GM12878 (cell line): Measurements from ENCODE around the gene PRKCE. TPM values are rescaled to one million over a fixed set of nuclear protein-coding genes. Genes with fewer than 3 reads are reported as not detected.

Source experiments
- ATAC-seq: fragments of 200-7000 bp; cut with Tn5 transposase; 3 replicates; pipeline ENCODE4 v1.9.1; 2020; ENCODE audit warnings: mild to moderate bottlenecking, moderate library complexity
- BruUV-seq: library from RNA; stranded (reverse); fragments of 400-500 nt; replicated peaks from 2 replicates; lab custom pipeline; 2021; lab: Mats Ljungman, UMichigan
- CTCF ChIA-PET: fragments of 300-600 bp; sonication (Branson Sonifier 250); formaldehyde crosslinking; extraction: SDS; loops from one replicate; lab custom pipeline; 2021; ENCODE audit warnings: inconsistent platforms; lab: Yijun Ruan, JAX
- POLR2A ChIA-PET: fragments of 350-600 bp; formaldehyde crosslinking; extraction: SDS; loops from one replicate; lab custom pipeline; 2021; ENCODE audit warnings: inconsistent platforms; lab: Charles Lee
- RAD21 ChIA-PET: fragments of 300-600 bp; sonication (Branson Sonifier 250); formaldehyde crosslinking; loops from one replicate; lab custom pipeline; 2023; ENCODE audit warnings: antibody characterized with exemption; ENCODE audit not compliant: unreplicated experiment; lab: Charles Lee
- SMC1A ChIA-PET: fragments of 300-600 bp; sonication (Branson Sonifier 250); formaldehyde crosslinking; loops from one replicate; lab custom pipeline; 2023; ENCODE audit not compliant: unreplicated experiment, uncharacterized antibody; lab: Charles Lee
- DNase-seq: peaks from one replicate; pipeline ENCODE4 v3.0.0-alpha.2; 2011; ENCODE audit warnings: low read depth, low spot score
- FAIRE-seq: peaks from 3 replicates; lab custom pipeline; 2011; peaks lifted over from hg19 to GRCh38; lab: Jason Lieb, UNC
- H2AFZ ChIP-seq: 2 replicates; pipeline ENCODE4 v1.6.0; 2011; ENCODE audit warnings: low read depth, low read length, control low read depth; ENCODE audit not compliant: control insufficient read depth
- H3K27ac ChIP-seq: 2 replicates; pipeline ENCODE4 v1.5.1; 2011; ENCODE audit warnings: control low read depth; ENCODE audit not compliant: control insufficient read depth, insufficient read depth
- H3K27me3 ChIP-seq, 2 experiments: replicated peaks in 1 of 2; 2 replicates each; pipeline versions ENCODE4 v1.6.0 to v1.6.1; 2011; ENCODE audit warnings: low read length in 1 of 2; ENCODE audit not compliant: control insufficient read depth in 2 of 2, insufficient read depth in 2 of 2
- H3K36me3 ChIP-seq, 2 experiments: 2 replicates each; pipeline ENCODE4 v1.5.1; 2011; ENCODE audit warnings: low read length in 1 of 2; ENCODE audit not compliant: control insufficient read depth in 2 of 2, insufficient read depth in 2 of 2
- H3K4me1 ChIP-seq: 2 replicates; pipeline ENCODE4 v1.6.1; 2011; ENCODE audit warnings: mild to moderate bottlenecking, low read length, moderate library complexity, mixed read lengths; ENCODE audit not compliant: control insufficient read depth, insufficient read depth
- H3K4me2 ChIP-seq: 2 replicates; pipeline ENCODE4 v1.6.0; 2011; ENCODE audit warnings: control low read depth; ENCODE audit not compliant: control insufficient read depth, insufficient read depth
- H3K4me3 ChIP-seq: fragments of 200-600 bp; sonication (generic); 2 replicates; pipeline ENCODE4 v1.5.1; 2016
- H3K79me2 ChIP-seq: 2 replicates; pipeline ENCODE4 v1.6.0; 2011; ENCODE audit warnings: low read length; ENCODE audit not compliant: control insufficient read depth, insufficient read depth
- H3K9ac ChIP-seq: 2 replicates; pipeline ENCODE4 v1.8.0; 2011; ENCODE audit warnings: low read length, control low read depth, mixed read lengths; ENCODE audit not compliant: control insufficient read depth, insufficient read depth
- H3K9me3 ChIP-seq: replicated peaks from 3 replicates; pipeline ENCODE4 v1.5.1; 2011; ENCODE audit warnings: mild to moderate bottlenecking, low read length; ENCODE audit not compliant: control insufficient read depth, insufficient read depth
- H4K20me1 ChIP-seq: 2 replicates; pipeline ENCODE4 v1.6.0; 2011; ENCODE audit not compliant: control insufficient read depth, insufficient read depth
- BCL11A ChIP-seq: IDR thresholded peaks from 2 replicates; pipeline ENCODE4 v1.6.1; 2011; ENCODE audit warnings: low read depth, low read length
- BCLAF1 ChIP-seq: fragments of 450-650 bp; IDR thresholded peaks from 2 replicates; pipeline ENCODE4 v1.6.1; 2017; ENCODE audit warnings: antibody characterized with exemption, mild to moderate bottlenecking, moderate library complexity
- CEBPB ChIP-seq, 2 experiments: fragments of 150-350 bp in 1 of 2; IDR thresholded peaks; 2 replicates each; pipeline ENCODE4 v1.6.1; 2012 to 2014; ENCODE audit warnings: low read depth in 2 of 2, low read length in 2 of 2, borderline replicate concordance in 1 of 2, inconsistent platforms in 1 of 2
- IRF4 ChIP-seq: IDR thresholded peaks from 2 replicates; pipeline ENCODE4 v1.6.1; 2011; ENCODE audit warnings: low read depth, low read length
- MTA3 ChIP-seq: IDR thresholded peaks from 2 replicates; pipeline ENCODE4 v1.6.1; 2012; ENCODE audit warnings: low read length, inconsistent platforms, borderline replicate concordance
- MYB ChIP-seq: fragments of 150-350 bp; IDR thresholded peaks from 2 replicates; pipeline ENCODE4 v1.6.1; 2014; ENCODE audit warnings: mild to moderate bottlenecking, low read depth, low read length, borderline replicate concordance
- PKNOX1 ChIP-seq: fragments of 450-650 bp; IDR thresholded peaks from 2 replicates; pipeline ENCODE4 v1.6.1; 2016; ENCODE audit warnings: mild to moderate bottlenecking
- RFX5 ChIP-seq: IDR thresholded peaks from 2 replicates; pipeline ENCODE4 v1.6.1; 2011; ENCODE audit warnings: low read depth, low read length, improper control_type of control experiment
- SMARCA5 ChIP-seq: fragments of 450-650 bp; IDR thresholded peaks from 2 replicates; pipeline ENCODE4 v1.6.1; 2017; ENCODE audit warnings: mild to moderate bottlenecking
- SREBF1 ChIP-seq: IDR thresholded peaks from 2 replicates; pipeline ENCODE4 v1.6.1; 2012; ENCODE audit warnings: mild to moderate bottlenecking, low read length
- TARDBP ChIP-seq: IDR thresholded peaks from 2 replicates; pipeline ENCODE4 v1.6.1; 2016; ENCODE audit warnings: borderline replicate concordance
- TBL1XR1 ChIP-seq: IDR thresholded peaks from 2 replicates; pipeline ENCODE4 v1.6.1; 2012; ENCODE audit warnings: low read depth, low read length, improper control_type of control experiment
- ZNF274 ChIP-seq: IDR thresholded peaks from one replicate; pipeline ENCODE4 v1.8.0; 2011; ENCODE audit not compliant: insufficient read length, insufficient read depth
- WGBS: methylation state at CpG from one replicate; pipeline ENCODE4 v1.1.6; 2016; ENCODE audit warnings: low lambda C conversion rate; ENCODE audit not compliant: insufficient replicate concordance, insufficient coverage; ENCODE audit errors: missing lambda C conversion rate; 5-methylcytosine and 5-hydroxymethylcytosine counted together
- in situ Hi-C: fragments of 300-500 bp; cut with MboI; formaldehyde crosslinking; loops from 9 replicates; pipeline ENCODE4 v1.14.3; 2018; ENCODE audit warnings: mixed read lengths
- intact Hi-C: fragments of 100-400 bp; cut with micrococcal nuclease; formaldehyde crosslinking; loops from one replicate; pipeline ENCODE4 v1.14.2; 2022; ENCODE audit not compliant: unreplicated experiment
- polyA plus RNA-seq, 11 experiments: library from polyadenylated mRNA; depleted of rRNA in 4 of 11; unstranded in 6 of 11; stranded (reverse) in 5 of 11; fragments of >200 nt; fragmentation: Nextera tagmentation in 4 of 11; fragmentation: Illumina TruSeq in 1 of 11; extraction: Ambion mirVana in 4 of 11; extraction: Trizol in 1 of 11; gene quantifications; 1 replicate in 1 of 11; 2 replicates in 10 of 11; pipeline versions ENCODE4 v1.2.1 to v1.2.3, GENCODE V29; 2011 to 2016; ENCODE audit warnings: inconsistent platforms in 2 of 11, missing spikeins in 2 of 11, low read depth in 1 of 11
- total RNA-seq, 4 experiments: library from RNA; depleted of rRNA in 3 of 4; stranded (reverse); fragments of >200 nt in 3 of 4; fragmentation: Illumina TruSeq in 1 of 4; extraction: Trizol in 1 of 4; gene quantifications; 2 replicates each; pipeline versions ENCODE4 v1.2.1 to v1.2.3, GENCODE V29; 2013 to 2021
- TF ChIP-seq, protein P1 (sequence below): fragments of 450-650 bp; IDR thresholded peaks from 2 replicates; pipeline ENCODE4 v1.6.1; 2017; ENCODE audit warnings: mild to moderate bottlenecking

The PRKCE gene
- total and polyA plus RNA-seq, 10 of the 15 experiments (the other 5 are each of a cell fraction or from before 2014, with no cell fraction given), result 2.6 to 28.2 (median 11.3) TPM

DNA sequence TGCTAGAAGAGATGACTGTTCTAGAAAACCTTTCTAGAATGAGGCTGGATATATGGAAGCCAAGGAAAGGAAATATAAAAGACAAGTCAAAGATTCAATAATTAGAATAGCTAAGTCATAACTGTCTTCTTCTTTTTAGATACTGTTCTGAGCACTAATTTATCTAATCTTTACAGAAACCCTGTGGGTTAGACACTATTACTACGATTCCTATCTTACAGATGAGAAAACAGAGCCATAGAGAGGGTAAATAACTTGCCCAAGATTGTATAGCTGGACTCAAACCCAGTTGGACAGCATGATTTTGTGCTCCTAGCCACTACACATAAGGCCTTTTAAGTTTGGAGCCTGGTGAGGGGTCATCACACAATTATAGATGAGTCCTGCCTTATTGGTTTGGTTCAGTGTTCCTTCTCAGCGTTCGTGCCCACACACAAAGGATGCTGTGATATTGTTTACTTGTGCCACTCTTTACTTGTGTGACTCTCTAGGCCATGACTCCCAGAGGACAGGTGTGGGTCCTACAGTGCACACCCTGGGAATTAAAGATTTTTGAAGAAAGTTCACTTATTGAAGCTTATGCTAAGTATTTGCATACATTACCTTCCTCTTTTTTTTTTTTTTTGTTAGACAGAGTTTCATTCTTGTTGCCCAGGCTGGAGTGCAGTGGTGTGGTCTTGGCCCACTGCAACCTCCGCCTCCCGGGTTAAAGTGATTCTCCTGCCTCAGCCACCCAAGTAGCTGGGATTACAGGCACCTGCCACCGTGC lies 153.7 kb downstream of the PRKCE start (continued):
- TF ChIP-seq BCL11A (no peak), SMARCA5 (no peak), SREBF1 (no peak), TBL1XR1 (no peak)

GRCh38 chr2:45806563-45807358 lies 155.3 kb downstream of the PRKCE start:
- Histone ChIP-seq H4K20me1 (no peaks in the 10 kb centered on the region; the same call in 1 of the 2 replicates), H2AFZ (no peak overlapping the region), H3K4me3 (no peak overlapping the region), H3K4me1 (no peaks in the 10 kb centered on the region), H3K27ac (peak overlapping the region; percentile 9; the same call in 1 of the 2 replicates), H3K27me3 (no peaks in the 10 kb centered on the region), H3K9ac (no peak overlapping the region; the same call in 1 of the 2 replicates), H3K9me3 (no peaks in the 10 kb centered on the region), H3K4me2 (no peak overlapping the region), H3K36me3 (no peaks in the 10 kb centered on the region), H3K79me2 (no peaks in the 10 kb centered on the region; the same call in 1 of the 2 replicates)
- in situ Hi-C loops, result no loop called here
- RAD21 ChIA-PET, result interaction anchor here (0.9 to 1.5 kb wide), 5 partner anchors 17 to 98 kb away, joined by 3 to 5 read pairs (median 3); no protein-coding TSS in a partner anchor
- FAIRE-seq (peak; percentile 64), ATAC-seq (peak; percentile 90), DNase-seq (peak; percentile 26)
- CTCF ChIA-PET, result interaction anchor here (0.7 to 1.8 kb wide), 5 partner anchors 10 to 28 kb away, joined by 3 to 8 read pairs (median 4); no protein-coding TSS in a partner anchor
- POLR2A ChIA-PET, result interaction anchor here (1.2 kb wide), 1 partner anchor 24 kb away, joined by 3 read pairs; no protein-coding TSS in a partner anchor
- no TSS peak for BruUV-seq
- intact Hi-C loops, result no loop called here
- 41% methylated on average over 8 of the region's 8 CpGs for WGBS
- SMC1A ChIA-PET, result interaction anchor here (0.9 to 2.4 kb wide), 6 partner anchors 8 to 35 kb away, joined by 3 to 12 read pairs (median 4); no protein-coding TSS in a partner anchor
- no peak for TF ChIP-seq MYB
- TF ChIP-seq ZNF274, result no peak
- TF ChIP-seq, protein P1, sequence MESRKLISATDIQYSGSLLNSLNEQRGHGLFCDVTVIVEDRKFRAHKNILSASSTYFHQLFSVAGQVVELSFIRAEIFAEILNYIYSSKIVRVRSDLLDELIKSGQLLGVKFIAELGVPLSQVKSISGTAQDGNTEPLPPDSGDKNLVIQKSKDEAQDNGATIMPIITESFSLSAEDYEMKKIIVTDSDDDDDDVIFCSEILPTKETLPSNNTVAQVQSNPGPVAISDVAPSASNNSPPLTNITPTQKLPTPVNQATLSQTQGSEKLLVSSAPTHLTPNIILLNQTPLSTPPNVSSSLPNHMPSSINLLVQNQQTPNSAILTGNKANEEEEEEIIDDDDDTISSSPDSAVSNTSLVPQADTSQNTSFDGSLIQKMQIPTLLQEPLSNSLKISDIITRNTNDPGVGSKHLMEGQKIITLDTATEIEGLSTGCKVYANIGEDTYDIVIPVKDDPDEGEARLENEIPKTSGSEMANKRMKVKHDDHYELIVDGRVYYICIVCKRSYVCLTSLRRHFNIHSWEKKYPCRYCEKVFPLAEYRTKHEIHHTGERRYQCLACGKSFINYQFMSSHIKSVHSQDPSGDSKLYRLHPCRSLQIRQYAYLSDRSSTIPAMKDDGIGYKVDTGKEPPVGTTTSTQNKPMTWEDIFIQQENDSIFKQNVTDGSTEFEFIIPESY, result no peak
- no peak for TF ChIP-seq TARDBP
- TF ChIP-seq PKNOX1, result no peak
- no peak for TF ChIP-seq CEBPB (IDR thresholded peaks at IDR 0.05; ENCODE audit: borderline replicate concordance in 1 of 2, low read depth in 2 of 2, low read length in 2 of 2)
- TF ChIP-seq BCLAF1, result no peak
- TF ChIP-seq MTA3, result no peak
- TF ChIP-seq IRF4, result peak; percentile 61
- no peak for TF ChIP-seq RFX5
